NT2/D1 (cell line): ENCODE results near the gene ACOX3.

ENCODE experiments used
- YY1 ChIP-seq: IDR thresholded peaks from 2 replicates; pipeline ENCODE4 v1.6.1; 2011; ENCODE audit not compliant: insufficient read length, insufficient read depth
- ZNF274 ChIP-seq: IDR thresholded peaks from 2 replicates; pipeline ENCODE4 v1.6.1; 2011; ENCODE audit warnings: mild to moderate bottlenecking, low read depth, low read length

DNA sequence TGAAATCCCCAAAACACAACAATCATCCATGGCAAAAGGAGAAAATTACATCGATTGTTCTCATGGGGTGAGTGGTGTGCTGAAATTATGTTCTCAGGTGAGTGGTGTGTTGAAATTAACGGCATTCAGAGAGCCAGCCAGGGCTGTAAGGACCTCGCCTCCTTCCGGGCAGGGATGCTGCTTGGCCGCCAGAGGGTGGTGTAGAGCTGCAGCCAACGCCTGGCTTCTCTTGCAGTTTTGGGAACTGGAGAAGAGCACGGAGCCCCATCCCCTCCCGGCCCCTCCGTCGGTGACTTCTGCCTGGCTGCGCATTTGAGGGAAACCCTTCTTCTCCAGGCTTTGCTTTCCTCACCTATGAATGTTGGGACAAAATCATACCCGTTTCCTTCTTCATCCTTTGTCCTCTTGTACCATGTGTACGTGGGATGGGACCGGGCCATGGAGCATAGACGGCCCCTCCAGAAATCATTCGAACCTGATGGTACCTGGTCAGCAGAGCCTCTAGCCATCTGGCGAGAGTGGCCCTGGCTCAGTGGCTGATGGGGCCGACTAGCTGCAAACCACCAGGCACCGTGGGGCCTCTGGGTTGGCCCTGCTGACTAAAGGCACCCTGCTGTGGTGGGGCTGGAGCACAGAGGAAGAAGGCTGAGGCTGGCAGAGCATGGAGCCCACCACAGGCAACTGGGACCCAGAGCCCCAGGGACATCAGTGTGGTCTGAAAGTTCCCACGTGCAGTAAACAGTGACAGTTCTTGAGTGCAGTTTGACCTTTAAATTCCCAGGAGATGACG lies 28.4 kb upstream of the ACOX3 start:
- no peak for TF ChIP-seq YY1
- no peak for TF ChIP-seq ZNF274
